HuH-7.5 (cell line): ENCODE results near the gene SYTL2.

Experiments
- DNase-seq: peaks from one replicate; pipeline ENCODE4 v3.0.0; 2011; ENCODE audit warnings: low spot score

SYTL2 gene

GRCh38 chr11:85762226-85762625 lies 48.7 kb downstream of the SYTL2 start:
- no peak for DNase-seq

- no peak for DNase-seq
Measured at GRCh38 chr11:85759915-85760314, 51.0 kb downstream of the SYTL2 start.

- DNase-seq: no peak
Measured at GRCh38 chr11:85758480-85759039, 52.4 kb downstream of the SYTL2 start.

- DNase-seq: no peak
Measured at GRCh38 chr11:85758026-85758425, 52.9 kb downstream of the SYTL2 start.

- DNase-seq: no peak
Measured at GRCh38 chr11:85756401-85757200, 54.3 kb downstream of the SYTL2 start.

- no peak for DNase-seq
Measured at GRCh38 chr11:85755701-85756100, 55.2 kb downstream of the SYTL2 start.

GRCh38 chr11:85755285-85755684 lies 55.7 kb downstream of the SYTL2 start:
- no peak for DNase-seq

- DNase-seq: no peak
Measured at GRCh38 chr11:85752890-85753581, 57.9 kb downstream of the SYTL2 start.

- no peak for DNase-seq
Measured at GRCh38 chr11:85752201-85752889, 58.6 kb downstream of the SYTL2 start.

- DNase-seq: no peak
Measured at GRCh38 chr11:85751724-85752123, 59.2 kb downstream of the SYTL2 start.

GRCh38 chr11:85750646-85751045 lies 60.3 kb downstream of the SYTL2 start:
- DNase-seq: no peak

GRCh38 chr11:85749884-85750283 lies 61.1 kb downstream of the SYTL2 start:
- DNase-seq: no peak

GRCh38 chr11:85749287-85749834 lies 61.6 kb downstream of the SYTL2 start:
- DNase-seq: no peak

- no peak for DNase-seq
Measured at GRCh38 chr11:85748455-85748891, 62.5 kb downstream of the SYTL2 start.

- DNase-seq: no peak
Measured at GRCh38 chr11:85746670-85747069, 64.3 kb downstream of the SYTL2 start.

GRCh38 chr11:85745626-85746025 lies 65.3 kb downstream of the SYTL2 start:
- no peak for DNase-seq

GRCh38 chr11:85742873-85743275 lies 68.1 kb downstream of the SYTL2 start:
- DNase-seq: no peak

- DNase-seq: no peak
Measured at GRCh38 chr11:85742348-85742747, 68.6 kb downstream of the SYTL2 start.

- no peak for DNase-seq
Measured at GRCh38 chr11:85740481-85741400, 70.2 kb downstream of the SYTL2 start.

- DNase-seq: no peak
Measured at GRCh38 chr11:85737738-85738137, 73.2 kb downstream of the SYTL2 start.

- DNase-seq: no peak
Measured at GRCh38 chr11:85735876-85736460, 75.0 kb downstream of the SYTL2 start.
